GM15510 (cell line): ENCODE measurements around the gene CSF2.

Source experiments
- POLR2A ChIP-seq: IDR thresholded peaks from 3 replicates; pipeline ENCODE4 v1.6.1; 2011; ENCODE audit warnings: borderline replicate concordance; ENCODE audit not compliant: insufficient read length; ENCODE audit errors: extremely low read depth

Gene CSF2

DNA sequence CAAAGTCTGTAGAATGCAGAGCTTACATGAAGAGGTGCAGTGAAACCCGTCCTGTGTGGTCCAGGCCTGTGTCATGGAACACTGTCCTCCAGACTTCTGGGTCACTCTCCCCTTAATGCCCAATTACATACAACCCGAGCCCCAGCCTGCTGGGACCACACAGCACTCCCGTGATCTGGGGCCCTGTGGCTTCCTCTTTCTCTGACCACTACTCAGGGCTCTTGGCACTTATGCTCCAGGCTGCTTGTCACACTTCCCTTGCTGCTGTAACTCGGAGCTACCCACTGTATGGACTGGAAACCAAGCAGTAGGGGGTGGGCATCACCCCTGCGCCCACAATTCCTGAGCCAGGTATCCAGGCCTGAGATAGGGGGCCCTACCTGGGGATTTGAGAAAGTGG lies 23.5 kb upstream of the CSF2 start:
- no peak for TF ChIP-seq POLR2A

GRCh38 chr5:132050661-132051552 lies 22.7 kb upstream of the CSF2 start:
- no peak for TF ChIP-seq POLR2A

GRCh38 chr5:132052520-132052919 lies 21.1 kb upstream of the CSF2 start:
- no peak for TF ChIP-seq POLR2A

DNA sequence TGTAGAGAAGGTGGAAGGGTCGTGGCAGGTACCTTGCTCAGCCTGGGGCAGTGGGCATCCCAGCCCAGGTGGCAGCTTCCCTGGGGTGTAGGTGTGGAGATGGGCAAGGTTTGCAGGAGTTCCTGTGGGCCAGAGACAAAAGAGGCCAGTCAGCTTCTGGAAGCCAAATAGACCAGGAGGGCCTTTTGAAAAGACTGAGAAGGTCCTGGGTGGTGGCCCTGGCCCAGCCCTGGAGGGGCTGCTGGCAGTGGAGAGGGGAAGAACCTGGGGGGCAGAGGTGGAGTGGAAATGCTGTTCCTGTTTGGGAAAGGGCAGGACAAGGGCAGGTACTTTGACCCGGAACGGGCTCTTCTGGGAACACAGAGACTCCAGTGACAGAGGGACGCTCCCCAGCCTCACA lies 20.1 kb upstream of the CSF2 start:
- no peak for TF ChIP-seq POLR2A

GRCh38 chr5:132054031-132054696 lies 19.4 kb upstream of the CSF2 start:
- TF ChIP-seq POLR2A, result no peak

- TF ChIP-seq POLR2A, result no peak
Observed at GRCh38 chr5:132054697-132055440, 18.7 kb upstream of the CSF2 start.

- TF ChIP-seq POLR2A, result no peak
Observed at GRCh38 chr5:132055441-132055807, 18.2 kb upstream of the CSF2 start.

- no peak for TF ChIP-seq POLR2A
Observed at GRCh38 chr5:132055808-132056609, 17.6 kb upstream of the CSF2 start.

DNA sequence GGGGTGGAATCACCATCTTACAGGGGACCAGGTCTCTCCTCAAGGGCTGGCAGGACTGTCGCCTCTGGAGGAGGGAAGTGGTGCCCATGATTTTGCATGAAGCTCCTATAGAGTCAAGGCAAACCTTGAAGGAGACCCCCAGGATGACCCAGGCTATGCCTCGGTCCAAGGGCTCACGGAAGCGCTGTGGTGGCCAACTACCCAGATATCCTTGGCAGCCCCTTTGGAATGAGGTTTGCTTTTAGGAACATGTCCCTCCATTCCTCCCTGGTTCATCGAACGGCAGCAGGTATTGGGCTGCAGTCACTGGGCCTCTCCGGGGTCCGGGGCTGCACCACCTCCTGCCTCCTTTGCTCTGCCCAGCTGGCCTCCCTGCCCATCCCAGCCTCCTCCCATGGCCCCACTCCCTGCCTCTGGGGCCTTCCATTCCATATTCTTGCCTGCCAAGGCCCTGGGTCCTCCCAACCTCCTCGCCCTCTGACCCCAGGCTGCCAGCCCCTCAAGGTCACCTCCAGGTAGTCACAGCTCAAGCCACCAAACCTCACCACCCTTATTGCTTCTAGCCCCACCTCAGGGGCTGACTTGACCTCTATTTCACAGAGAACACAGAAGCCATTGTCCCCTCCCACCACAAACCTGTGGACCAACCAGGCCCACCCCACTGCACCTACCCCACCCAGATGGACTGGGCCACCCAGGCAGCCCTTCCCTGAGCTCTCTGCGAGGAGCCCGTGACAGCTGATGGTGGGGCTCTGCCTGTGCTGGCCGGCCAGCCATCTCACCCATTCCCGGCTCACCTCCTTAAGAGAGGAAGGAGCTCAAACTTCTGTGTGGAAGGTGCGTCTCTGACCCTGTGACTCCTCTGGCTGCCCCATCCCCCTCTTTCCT lies 16.7 kb upstream of the CSF2 start:
- TF ChIP-seq POLR2A, result no peak

DNA sequence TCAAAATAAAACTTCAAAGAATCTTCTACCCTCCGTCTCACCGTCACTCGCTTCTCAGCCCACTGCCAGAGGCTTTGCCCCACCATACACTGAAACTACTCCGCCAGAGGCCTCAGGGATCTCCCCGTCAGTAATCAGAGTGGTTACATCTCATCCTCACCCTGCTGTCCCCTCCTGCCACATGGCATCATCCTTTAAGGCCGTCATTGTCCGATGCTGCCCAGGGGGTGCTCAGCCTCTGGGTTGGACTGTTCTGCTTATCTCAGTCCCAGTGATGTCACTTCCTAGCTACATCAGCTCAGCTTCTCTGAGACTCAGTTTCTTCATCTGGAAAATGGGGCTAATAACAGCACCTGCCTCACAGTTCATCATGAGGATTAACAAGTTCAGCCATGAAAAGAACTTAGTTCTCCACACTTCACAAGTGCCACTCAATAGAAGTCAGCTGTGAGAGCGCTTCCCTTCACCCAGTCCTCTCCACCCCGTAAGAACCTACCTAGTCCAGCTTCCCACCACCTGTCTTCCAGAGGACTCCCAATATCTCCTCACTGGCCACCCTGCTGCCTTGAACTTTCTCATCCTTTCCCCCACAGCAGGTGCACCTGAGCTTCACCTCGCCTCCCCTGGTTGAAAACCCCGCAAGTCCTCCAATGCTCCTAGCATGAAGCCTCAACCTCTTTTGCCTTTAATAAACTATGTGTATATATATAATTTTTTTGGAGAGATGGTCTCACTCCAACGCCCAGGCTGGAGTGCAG lies 15.9 kb upstream of the CSF2 start:
- no peak for TF ChIP-seq POLR2A

DNA sequence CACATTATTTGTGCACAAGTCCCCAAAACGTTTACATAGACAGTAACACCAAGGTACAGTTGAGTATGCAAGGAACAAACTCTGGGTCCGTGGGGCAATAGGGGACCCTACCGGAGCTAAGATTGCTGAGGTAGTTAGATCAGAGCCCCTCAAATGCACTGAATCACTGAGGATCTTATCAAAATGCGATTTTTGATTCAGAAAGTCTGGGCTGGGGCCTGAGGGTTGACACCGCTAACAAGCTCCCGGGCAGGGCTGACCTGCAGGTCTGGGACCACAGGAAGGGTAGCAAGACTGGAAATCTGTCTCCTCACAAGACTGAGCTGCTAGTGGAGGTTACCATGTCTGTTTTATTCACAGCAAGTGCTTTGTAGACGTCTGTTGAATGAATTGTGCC lies 14.9 kb upstream of the CSF2 start:
- no peak for TF ChIP-seq POLR2A

DNA sequence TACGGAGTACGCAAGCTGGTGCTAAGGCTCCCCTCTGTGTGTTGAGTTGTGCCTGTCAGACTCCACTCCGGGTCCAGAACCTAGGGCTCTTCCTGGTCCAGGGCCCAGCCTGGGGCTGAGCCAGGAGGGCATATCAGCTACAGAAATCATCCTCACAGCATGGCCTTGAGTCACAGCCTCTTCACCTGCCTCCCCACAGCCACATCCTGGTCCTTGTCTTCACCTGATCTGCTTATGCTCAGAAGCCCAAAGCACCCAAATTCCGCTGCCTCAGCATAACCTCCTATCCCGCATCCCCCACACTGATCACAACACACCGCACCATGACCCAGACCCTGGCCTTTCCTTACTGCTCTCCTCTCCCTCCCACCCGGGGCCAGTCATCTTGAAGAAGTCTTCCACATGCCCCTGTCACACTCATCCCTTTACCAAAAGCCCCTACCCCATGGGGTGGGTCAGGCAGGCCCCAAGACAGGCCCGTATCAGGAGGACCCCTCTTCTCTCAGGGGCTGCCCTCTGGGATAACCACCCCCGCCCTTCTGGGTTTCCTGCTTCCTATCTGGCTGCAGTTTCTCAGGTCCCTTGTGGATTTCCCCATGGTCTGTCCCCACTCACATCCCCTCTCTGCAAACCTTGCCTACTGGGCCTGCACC lies 14.4 kb upstream of the CSF2 start:
- no peak for TF ChIP-seq POLR2A
